Activated naive CD4-positive, alpha-beta T cell treated with anti-CD3 and anti-CD28 coated beads for 36 hours (primary cell): ENCODE measurements around the gene PLBD2. TPM values are rescaled to one million over a fixed set of nuclear protein-coding genes. Genes with fewer than 3 reads are reported as not detected.

Experiments used
- CTCF ChIA-PET: fragments of 350-600 bp; sonication (Branson Sonifier 250); formaldehyde crosslinking; loops from one replicate; lab custom pipeline; 2021; ENCODE audit warnings: antibody characterized with exemption; lab: Charles Lee
- DNase-seq: peaks from one replicate; pipeline ENCODE4 v3.0.0-alpha.2; 2020
- H3K27ac Mint-ChIP-seq: one replicate; pipeline ENCODE4 v1.8.0; 2021; ENCODE audit warnings: mild to moderate bottlenecking, mixed read lengths
- H3K27me3 Mint-ChIP-seq: one replicate; pipeline ENCODE4 v1.8.0; 2021; ENCODE audit warnings: low read depth, mixed read lengths
- H3K36me3 Mint-ChIP-seq: one replicate; pipeline ENCODE4 v1.8.0; 2021; ENCODE audit warnings: low read depth, mixed read lengths
- H3K4me1 Mint-ChIP-seq: one replicate; pipeline ENCODE4 v1.8.0; 2021; ENCODE audit warnings: low read depth, mixed read lengths
- H3K4me3 Mint-ChIP-seq: one replicate; pipeline ENCODE4 v1.8.0; 2021; ENCODE audit warnings: mild to moderate bottlenecking, moderate library complexity, mixed read lengths
- H3K9me3 Mint-ChIP-seq: one replicate; pipeline ENCODE4 v1.8.0; 2021; ENCODE audit warnings: mixed read lengths
- intact Hi-C: fragments of 100-400 bp; cut with micrococcal nuclease; formaldehyde crosslinking; loops from one replicate; pipeline ENCODE4 v1.15.1; 2023
- total RNA-seq, 2 experiments: library from RNA; stranded (reverse); gene quantifications; one replicate each; pipeline ENCODE4 v1.2.3, GENCODE V29; 2021

The PLBD2 gene
- total RNA-seq, 2 experiments from 2014 or later: 13.9 to 14.1 TPM

DNA sequence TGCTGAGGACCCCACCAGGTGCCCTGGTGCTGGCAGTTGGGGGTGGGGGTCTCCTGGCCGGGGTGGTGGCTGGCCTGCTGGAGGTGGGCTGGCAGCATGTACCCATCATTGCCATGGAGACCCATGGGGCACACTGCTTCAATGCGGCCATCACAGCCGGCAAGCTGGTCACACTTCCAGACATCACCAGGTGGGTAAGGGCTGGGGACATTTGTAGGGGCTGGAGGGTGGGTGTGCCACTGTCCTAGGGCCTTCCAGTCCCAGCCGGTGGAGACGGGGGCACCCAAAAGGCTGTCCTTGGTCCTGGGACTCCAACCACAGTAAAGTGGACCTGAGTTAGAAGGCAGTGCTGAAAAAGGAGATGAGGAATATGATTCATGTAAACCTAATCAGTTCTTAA lies 77.0 kb downstream of the PLBD2 start:
- Mint-ChIP-seq H3K4me3 (no peak overlapping the region), H3K27me3 (no peaks in the 10 kb centered on the region), H3K36me3 (no peaks in the 10 kb centered on the region), H3K27ac (no peak overlapping the region), H3K9me3 (no peaks in the 10 kb centered on the region), H3K4me1 (no peaks in the 10 kb centered on the region)
- CTCF ChIA-PET: no interaction called here
- intact Hi-C loops: loop anchor here (5.0 kb wide), 1 partner anchor 477 kb away; no protein-coding TSS in a partner anchor
- no peak for DNase-seq

DNA sequence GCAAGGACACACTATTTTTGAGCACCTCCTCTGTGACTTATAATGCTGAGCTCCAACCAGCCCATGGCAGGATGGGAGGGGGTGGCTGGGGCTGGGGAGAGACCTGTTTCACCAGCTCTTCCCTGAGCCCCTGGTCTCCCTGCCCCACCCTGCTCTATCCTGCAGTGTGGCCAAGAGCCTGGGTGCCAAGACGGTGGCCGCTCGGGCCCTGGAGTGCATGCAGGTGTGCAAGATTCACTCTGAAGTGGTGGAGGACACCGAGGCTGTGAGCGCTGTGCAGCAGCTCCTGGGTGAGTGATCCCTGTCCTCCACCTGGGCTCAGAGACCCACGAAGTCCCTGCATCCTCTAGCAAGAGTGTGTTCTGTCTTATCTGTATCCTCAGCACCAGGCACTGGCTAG lies 78.2 kb downstream of the PLBD2 start:
- intact Hi-C loops: loop anchor here (5.0 kb wide), 1 partner anchor 476 kb away; no protein-coding TSS in a partner anchor
- H3K36me3 Mint-ChIP-seq: no peaks in the 10 kb centered on the region
- no peaks in the 10 kb centered on the region for H3K27me3 Mint-ChIP-seq
- no peak for DNase-seq
- H3K4me3 Mint-ChIP-seq: no peak overlapping the region
- H3K4me1 Mint-ChIP-seq: no peaks in the 10 kb centered on the region
- CTCF ChIA-PET: interaction anchor here (0.8 kb wide), 1 partner anchor 11 kb away, joined by 3 read pairs; no protein-coding TSS in a partner anchor
- H3K27ac Mint-ChIP-seq: no peak overlapping the region
- H3K9me3 Mint-ChIP-seq: no peaks in the 10 kb centered on the region

DNA sequence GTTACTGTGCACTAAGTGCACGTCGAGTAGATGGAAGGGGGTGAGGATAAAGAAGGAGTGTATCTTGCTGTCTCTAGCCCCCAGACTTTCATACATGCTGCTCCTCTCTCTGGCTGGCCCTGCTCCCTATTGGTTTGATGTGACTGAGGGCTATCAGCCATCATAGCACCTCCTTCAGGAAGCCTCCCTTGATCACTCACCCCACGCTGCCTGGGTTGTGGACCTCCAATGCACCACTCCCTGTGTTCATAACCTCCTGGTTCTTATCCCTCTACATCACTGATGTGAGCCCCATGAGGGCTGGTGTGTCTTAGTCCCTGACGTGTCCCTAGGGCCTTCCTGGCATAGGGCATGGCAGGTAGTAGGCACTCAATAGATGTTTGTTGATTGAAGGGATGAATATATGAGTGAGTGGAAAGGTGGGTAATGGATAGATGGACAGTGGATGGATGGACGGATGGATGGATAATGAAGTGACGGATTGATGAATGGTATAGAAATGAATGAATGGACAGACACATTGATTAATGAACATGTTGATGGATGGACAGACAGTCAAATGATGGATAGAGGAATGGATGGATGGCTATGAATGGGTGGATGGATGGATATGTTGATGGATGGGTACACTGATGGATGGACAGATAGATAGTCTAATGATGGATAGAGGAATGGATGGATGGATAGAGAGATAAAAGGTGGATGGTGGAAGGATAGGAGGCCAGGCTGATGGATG lies 78.8 kb downstream of the PLBD2 start:
- H3K27ac Mint-ChIP-seq: no peak overlapping the region
- H3K4me1 Mint-ChIP-seq: no peaks in the 10 kb centered on the region
- no peak overlapping the region for H3K4me3 Mint-ChIP-seq
- no peaks in the 10 kb centered on the region for H3K9me3 Mint-ChIP-seq
- no peaks in the 10 kb centered on the region for H3K27me3 Mint-ChIP-seq
- H3K36me3 Mint-ChIP-seq: no peaks in the 10 kb centered on the region
- no peak for DNase-seq
- CTCF ChIA-PET: interaction anchor here (0.8 kb wide), 1 partner anchor 12 kb away, joined by 3 read pairs; no protein-coding TSS in a partner anchor
- intact Hi-C loops: loop anchor here (5.0 kb wide), 1 partner anchor 475 kb away; no protein-coding TSS in a partner anchor

DNA sequence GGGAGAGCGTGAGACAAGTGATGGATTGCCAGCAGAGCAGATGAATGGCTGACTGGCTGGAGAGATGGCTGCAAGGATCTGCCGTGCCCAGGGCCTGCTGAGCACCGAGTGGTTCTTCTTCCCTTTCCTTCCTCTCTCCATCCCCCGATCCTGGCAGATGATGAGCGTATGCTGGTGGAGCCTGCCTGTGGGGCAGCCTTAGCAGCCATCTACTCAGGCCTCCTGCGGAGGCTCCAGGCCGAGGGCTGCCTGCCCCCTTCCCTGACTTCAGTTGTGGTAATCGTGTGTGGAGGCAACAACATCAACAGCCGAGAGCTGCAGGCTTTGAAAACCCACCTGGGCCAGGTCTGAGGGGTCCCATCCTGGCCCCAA lies 79.3 kb downstream of the PLBD2 start:
- intact Hi-C loops: loop anchor here (5.0 kb wide), 1 partner anchor 475 kb away; no protein-coding TSS in a partner anchor
- CTCF ChIA-PET: no interaction called here
- DNase-seq: no peak
- Mint-ChIP-seq H3K9me3 (no peaks in the 10 kb centered on the region), H3K27ac (no peak overlapping the region), H3K4me1 (no peaks in the 10 kb centered on the region), H3K36me3 (no peaks in the 10 kb centered on the region), H3K27me3 (no peaks in the 10 kb centered on the region), H3K4me3 (no peak overlapping the region)

DNA sequence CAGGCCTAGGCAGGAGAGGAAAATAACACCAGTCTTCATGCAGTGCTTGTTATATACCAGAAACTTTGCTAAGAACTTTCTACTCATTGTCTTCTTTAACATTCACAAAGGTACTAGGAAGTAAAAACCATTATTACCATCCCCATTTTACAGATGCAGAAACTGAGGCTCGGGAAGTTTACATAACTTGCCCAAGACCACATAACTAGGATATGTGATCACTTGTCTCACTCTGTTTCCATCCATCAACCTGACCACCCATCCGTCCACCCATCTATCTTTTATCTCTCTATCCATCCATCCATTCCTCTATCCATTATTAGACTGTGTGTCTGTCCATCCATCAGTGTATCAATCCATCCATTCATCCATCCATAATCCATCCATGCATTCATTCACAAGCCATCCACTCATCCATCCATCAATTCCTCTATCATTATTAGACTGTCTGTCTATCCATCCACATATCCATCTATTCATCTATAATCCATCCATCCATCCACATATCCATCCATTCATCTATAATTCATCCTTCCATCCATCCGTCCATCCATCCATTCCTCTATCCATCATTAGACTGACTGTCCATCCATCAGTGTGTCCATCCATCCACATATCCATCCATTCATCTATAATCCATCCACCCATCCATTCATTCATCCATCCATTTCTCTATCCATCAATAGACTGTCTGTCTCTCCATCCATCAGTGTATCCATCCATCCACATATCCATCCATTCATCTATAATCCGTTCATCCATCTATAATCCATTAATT lies 80.3 kb downstream of the PLBD2 start:
- H3K4me3 Mint-ChIP-seq: no peak overlapping the region
- H3K27ac Mint-ChIP-seq: no peak overlapping the region
- H3K27me3 Mint-ChIP-seq: peaks cover 3% of the 10 kb centered on the region
- H3K36me3 Mint-ChIP-seq: no peaks in the 10 kb centered on the region
- no peak for DNase-seq
- H3K9me3 Mint-ChIP-seq: no peaks in the 10 kb centered on the region
- CTCF ChIA-PET: no interaction called here
- no peaks in the 10 kb centered on the region for H3K4me1 Mint-ChIP-seq
- intact Hi-C loops: loop anchor here (5.0 kb wide), 1 partner anchor 474 kb away; no protein-coding TSS in a partner anchor

DNA sequence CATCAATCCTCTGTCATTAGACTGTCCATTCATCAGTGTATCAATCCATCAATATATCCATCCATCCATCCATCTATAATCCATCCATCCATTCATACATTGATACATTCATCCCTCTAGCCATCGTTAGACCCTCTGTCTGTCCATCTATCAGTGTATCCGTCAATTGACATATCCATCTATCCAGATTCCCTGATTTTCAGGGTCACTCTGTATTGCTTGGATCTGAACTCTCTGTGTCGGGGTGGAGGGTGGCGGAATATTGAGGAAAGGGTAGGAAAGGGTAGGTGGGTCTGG lies 80.9 kb downstream of the PLBD2 start:
- no peak overlapping the region for H3K27ac Mint-ChIP-seq
- CTCF ChIA-PET: no interaction called here
- H3K4me1 Mint-ChIP-seq: no peaks in the 10 kb centered on the region
- intact Hi-C loops: loop anchor here (5.0 kb wide), 1 partner anchor 473 kb away; no protein-coding TSS in a partner anchor
- H3K4me3 Mint-ChIP-seq: no peak overlapping the region
- no peaks in the 10 kb centered on the region for H3K36me3 Mint-ChIP-seq
- H3K9me3 Mint-ChIP-seq: no peaks in the 10 kb centered on the region
- DNase-seq: no peak
- peaks cover 3% of the 10 kb centered on the region for H3K27me3 Mint-ChIP-seq

DNA sequence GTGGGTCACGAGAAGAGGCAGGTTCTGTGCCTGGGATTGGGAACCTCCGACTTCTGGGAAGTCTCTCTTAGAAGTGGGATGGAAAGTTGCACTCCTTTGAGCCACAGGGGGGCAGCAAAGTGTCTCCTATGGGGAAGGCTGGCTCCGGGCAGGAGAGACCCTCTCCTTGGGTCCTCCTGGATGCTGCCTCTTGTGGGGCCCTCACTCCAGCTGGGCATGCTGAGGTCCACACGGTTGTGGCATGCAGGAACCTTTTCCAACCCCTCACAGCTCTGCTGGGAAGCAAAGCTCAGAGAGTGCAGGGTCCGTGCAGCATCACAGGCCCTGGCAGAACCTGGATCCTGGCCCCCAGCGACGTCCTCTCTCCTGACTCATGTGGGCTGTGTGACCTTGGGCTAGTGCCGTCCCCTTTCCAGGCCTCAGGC lies 81.2 kb downstream of the PLBD2 start:
- no peak overlapping the region for H3K4me3 Mint-ChIP-seq
- intact Hi-C loops: loop anchor here (5.0 kb wide), 1 partner anchor 473 kb away; no protein-coding TSS in a partner anchor
- CTCF ChIA-PET: no interaction called here

DNA sequence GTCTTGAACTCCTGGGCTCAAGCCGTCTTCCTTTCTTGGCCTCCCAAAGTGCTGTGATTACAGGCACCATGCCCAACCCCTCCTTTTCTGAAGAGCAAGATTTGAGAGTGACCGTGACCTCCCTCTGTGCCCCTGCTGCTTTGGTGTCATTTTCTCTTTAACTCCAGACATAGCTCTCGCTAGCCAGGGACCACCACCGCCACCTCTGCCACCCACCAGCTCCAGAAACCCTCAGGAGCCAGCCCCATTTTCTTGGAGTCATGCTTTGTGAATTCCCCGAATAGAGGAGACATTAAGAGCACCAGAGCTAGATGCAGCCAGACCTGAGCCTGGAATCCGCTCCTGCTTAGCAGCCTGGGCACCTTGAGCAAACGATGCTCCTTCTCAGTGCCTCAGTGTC lies 81.9 kb downstream of the PLBD2 start:
- intact Hi-C loops: no loop called here
- H3K36me3 Mint-ChIP-seq: no peaks in the 10 kb centered on the region
- no peak for DNase-seq
- no peaks in the 10 kb centered on the region for H3K9me3 Mint-ChIP-seq
- H3K27ac Mint-ChIP-seq: no peak overlapping the region
- no peaks in the 10 kb centered on the region for H3K4me1 Mint-ChIP-seq
- H3K27me3 Mint-ChIP-seq: peaks cover 3% of the 10 kb centered on the region
- no peak overlapping the region for H3K4me3 Mint-ChIP-seq
- CTCF ChIA-PET: interaction anchor here (0.8 kb wide), 1 partner anchor 15 kb away, joined by 3 read pairs; no protein-coding TSS in a partner anchor

More for the DNA sequence above, 81.2 kb downstream of the PLBD2 start:
- Mint-ChIP-seq H3K9me3 (no peaks in the 10 kb centered on the region), H3K27me3 (peaks cover 3% of the 10 kb centered on the region), H3K36me3 (no peaks in the 10 kb centered on the region), H3K27ac (no peak overlapping the region), H3K4me1 (no peaks in the 10 kb centered on the region)
- peak; percentile 28 for DNase-seq

Other genes starting within 250 kb of the PLBD2 start
- gene RASAL1, start 222.8 kb upstream of the PLBD2 start, total RNA-seq: 1 to 10 TPM; 2.6 to 3.2 TPM
- 1 to 10 TPM in 1 of 2 experiments, under 1 TPM in 1; 0.57 to 1.3 TPM for gene CFAP73, start 208.9 kb upstream of the PLBD2 start, total RNA-seq
- gene DDX54, start 173.1 kb upstream of the PLBD2 start, total RNA-seq: 100 to 1,000 TPM; 114 to 116 TPM
- gene RITA1, start 172.9 kb upstream of the PLBD2 start, total RNA-seq: 10 to 100 TPM; 14.0 to 16.1 TPM
- 10 to 100 TPM; 47.3 to 49.2 TPM for gene TPCN1, start 137.1 kb upstream of the PLBD2 start, total RNA-seq
- gene SLC8B1, start 23.5 kb upstream of the PLBD2 start, total RNA-seq: 10 to 100 TPM; 20.2 to 20.4 TPM
- gene SDS, start 45.3 kb downstream of the PLBD2 start, total RNA-seq: not detected
- gene SDSL, start 63.8 kb downstream of the PLBD2 start, total RNA-seq: not detected
- gene LHX5, start 113.3 kb downstream of the PLBD2 start, total RNA-seq: not detected